ENCODE data around the gene CBFA2T3.
"Not testable (repeated sequence)": the region's sequence is repeated elsewhere in the genome, so short reads cannot be mapped to it uniquely, and the experiment has no call there.

The CBFA2T3 gene

GRCh38 chr16:88920618-88921590, 56.1 kb downstream of the CBFA2T3 start:
- DNase-seq: peak; percentile 78

- no peak for DNase-seq
Measured at GRCh38 chr16:88919936-88920335, 57.1 kb downstream of the CBFA2T3 start.

DNA sequence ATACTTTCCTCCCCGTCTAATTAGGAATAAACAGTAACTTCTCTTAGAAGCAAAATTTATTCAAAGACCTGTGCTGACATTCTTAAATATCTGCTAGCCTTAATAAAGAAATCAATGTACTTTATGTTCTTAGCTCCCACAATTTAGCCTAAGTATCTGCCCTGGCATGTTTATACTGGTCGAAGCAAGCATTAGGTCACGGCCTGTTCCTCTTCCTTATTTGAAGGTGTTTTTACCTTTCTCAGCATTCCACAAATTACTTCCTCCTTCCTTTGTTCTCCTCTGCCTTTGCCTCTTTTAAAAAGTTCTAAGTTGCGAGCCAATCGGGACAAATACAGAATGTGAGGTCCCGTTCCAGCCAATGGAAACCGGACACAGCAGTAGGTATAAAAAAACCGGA, 58.1 kb downstream of the CBFA2T3 start:
- DNase-seq: not testable (repeated sequence)

GRCh38 chr16:88917915-88918627, 58.9 kb downstream of the CBFA2T3 start:
- DNase-seq: no peak

- no peak for DNase-seq
Measured at GRCh38 chr16:88917146-88917914, 59.7 kb downstream of the CBFA2T3 start.

DNA sequence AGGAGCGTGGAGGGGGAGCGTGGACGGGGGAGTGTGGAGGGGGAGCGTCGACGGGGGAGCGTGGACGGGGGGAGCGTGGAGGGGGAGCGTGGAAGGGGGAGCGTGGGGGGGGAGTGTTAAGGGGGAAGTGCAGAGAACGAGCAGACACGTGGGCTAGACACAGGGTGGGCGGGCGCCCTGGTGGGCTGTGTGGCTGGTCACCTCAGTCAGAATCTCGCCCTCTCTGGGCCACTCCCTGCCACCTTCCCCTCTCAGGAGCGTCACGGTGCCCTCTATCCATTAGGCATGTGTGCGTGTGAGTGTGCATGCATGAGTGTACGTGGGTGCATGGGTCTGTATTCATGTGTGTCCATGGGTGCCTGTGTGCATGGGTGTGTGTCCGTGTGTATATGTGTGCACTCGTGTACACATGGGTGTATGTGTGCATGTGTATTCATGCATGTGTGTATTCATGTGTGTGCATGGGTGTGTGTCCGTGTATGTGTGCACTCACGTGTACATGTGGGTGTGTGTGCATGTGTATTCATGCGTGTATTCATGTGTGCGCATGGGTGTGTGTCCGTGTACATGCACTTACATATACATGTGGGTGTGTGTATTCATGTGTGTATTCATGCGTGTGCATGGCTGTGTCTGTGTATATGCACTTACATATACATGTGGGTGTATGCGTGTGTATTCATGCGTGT, 61.2 kb downstream of the CBFA2T3 start:
- DNase-seq: no peak

- DNase-seq: no peak
Measured at GRCh38 chr16:88914750-88915368, 62.1 kb downstream of the CBFA2T3 start.

- DNase-seq: no peak
Measured at GRCh38 chr16:88913870-88914269, 63.1 kb downstream of the CBFA2T3 start.

GRCh38 chr16:88913001-88913612, 63.9 kb downstream of the CBFA2T3 start:
- no peak for DNase-seq

DNA sequence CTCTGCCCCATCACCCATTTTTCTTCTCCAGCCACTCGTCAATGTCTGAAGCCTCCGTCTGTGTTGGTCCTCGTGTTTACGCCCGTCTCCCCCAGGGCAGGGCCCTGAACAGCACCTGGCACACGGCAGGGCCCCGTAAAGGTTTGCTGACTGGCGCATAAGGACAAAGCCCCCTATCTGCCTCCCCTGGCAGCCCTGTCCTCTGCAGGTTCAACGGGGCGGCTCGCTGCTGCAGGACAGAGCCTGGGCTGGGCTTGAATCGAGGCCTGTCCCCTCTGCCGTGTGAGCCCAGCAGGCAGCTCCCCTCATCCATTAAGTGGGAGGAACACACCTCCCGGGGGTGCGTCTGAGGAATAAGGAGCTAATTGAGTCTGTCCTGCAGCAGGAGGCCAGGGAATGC, 64.5 kb downstream of the CBFA2T3 start:
- DNase-seq: no peak

- no peak for DNase-seq
Measured at GRCh38 chr16:88911946-88912310, 65.1 kb downstream of the CBFA2T3 start.

DNA sequence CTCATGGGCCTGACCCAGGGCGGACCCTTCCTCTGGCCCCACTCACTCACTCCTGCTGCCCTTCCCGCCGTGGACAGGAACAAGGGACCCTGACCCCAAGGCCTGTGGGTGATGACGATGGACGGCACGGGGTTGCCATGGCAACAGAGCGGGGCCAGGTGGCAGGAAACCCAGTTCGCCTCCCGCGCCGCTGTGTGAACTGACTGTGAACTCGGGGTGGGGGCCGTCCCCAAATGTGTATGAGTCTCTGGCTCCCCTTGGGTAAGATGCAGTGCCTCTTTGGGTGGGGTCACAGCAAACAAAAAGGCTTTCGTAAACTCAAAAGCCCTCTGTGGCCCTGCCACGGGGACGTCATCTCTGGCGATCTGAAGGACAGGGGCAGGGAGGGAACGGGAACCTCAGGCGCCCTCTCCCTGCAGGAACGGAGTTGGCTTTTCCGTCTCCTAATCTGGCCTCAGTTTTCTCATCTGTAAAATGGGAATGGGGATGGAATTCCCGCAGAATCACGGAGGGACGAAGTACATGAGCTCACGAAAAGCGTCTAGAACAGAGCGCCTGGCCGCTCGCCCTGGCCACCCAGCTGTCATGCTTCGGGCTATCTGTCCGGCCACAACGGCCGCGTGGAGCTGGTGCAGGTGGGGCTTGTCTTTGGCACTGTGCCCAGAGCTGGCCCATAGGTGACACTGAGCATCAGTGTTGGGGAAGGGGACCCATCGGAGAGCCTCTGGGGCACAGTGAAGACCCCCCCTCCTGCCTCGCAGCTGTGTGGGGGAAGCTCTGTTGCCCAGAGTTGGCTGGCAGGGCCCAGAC, 65.7 kb downstream of the CBFA2T3 start:
- DNase-seq: no peak

- no peak for DNase-seq
Measured at GRCh38 chr16:88910284-88911135, 66.5 kb downstream of the CBFA2T3 start.

DNA sequence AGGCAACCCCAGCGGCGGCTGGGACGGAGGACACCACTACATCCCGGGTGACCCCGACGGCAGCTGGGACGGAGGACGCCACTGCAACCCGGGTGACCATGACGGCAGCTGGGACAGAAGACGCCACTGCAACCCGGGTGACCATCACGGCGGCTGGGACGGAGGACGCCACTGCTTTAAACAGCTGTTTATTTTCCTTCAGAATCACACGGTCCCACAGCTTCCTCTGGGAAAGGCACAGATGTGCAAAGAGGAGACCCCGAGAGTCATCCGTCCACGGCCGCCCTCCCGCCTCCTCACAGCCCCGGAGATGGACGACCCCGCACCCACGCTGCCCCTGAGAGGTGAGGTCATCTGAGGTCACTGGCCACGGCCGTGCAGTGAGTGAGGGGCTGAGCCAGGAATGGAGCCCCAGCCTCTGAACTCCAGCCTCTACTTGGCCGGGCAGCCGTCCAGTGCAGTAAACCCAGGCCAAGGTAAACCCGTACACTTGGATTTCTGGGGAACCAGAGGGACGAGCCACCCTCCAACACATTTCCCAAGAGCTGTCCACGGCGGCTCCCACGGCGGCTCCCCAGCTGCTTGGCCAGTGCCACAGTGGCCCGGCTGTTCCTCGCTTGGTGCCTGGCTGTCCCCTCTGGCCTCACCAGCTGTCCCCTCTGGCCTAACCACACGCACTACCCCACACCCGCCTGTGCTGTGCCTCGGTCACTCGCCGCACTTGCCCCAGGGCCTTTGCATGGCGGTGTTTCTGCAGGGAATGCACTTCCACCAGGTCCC, 67.4 kb downstream of the CBFA2T3 start:
- no peak for DNase-seq

DNA sequence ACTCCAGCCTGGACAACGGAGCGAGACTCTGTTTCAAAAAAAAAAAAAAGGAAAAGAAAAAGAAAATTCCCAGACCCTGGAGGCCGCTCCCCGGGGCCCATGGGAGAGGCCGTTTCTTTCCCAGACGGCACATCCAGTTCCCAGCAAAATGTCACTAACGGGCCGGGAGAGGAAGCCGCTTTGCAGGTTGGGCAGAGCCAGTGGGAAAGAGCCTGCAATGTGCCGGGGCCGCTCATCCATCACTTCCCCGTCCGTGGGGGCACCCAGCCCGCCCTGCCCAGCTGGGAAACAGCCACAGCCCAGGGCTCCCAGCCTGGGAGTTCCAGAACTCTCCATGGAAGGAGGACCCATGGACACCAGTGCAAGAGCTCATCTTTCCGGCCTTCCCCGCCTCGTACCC, 68.7 kb downstream of the CBFA2T3 start:
- no peak for DNase-seq

GRCh38 chr16:88907768-88908167, 69.2 kb downstream of the CBFA2T3 start:
- DNase-seq: no peak

- no peak for DNase-seq
Measured at GRCh38 chr16:88906535-88907105, 70.4 kb downstream of the CBFA2T3 start.

DNA sequence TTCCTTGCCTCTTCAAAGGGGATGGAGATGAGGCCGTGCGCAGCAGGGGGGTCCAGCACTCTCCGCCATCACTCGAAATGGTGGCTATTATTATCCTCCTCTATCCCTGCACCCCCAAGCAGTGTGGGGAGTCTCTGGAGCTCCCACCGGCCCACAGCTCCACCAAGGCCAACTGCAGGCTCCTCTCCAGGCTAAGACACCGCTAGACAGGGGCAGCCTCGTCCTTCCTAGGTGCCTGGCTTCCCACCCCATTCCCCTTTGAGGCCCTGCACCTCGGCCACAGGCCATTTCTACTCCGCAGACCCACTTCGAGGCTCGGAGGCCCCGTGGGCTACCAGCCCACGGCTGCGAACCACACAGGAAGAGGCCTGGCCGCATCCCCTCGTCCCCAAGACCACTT, 71.0 kb downstream of the CBFA2T3 start:
- DNase-seq: no peak

DNA sequence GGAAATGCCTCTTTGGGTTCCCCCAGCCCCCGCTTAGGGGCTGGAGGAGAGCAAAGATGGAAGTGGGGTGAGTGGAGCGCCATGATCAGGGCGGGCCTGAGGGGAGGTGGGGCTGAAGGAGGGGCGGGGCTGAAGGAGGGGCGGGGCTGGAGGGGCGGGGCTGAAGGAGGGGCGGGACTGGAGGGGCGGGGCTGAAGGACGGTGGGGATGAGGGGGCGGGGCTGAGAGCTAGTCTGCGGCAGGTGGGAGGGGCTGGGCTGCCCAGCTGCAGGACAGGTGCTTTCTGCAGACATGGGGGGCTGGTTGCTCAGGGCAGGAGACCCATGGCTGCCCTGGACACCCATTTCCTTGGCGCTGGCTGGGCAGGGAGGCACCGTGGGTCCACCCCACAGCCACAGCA, 71.4 kb downstream of the CBFA2T3 start:
- no peak for DNase-seq

All from suppressor macrophage treated with lipopolysaccharide for 4 hours (primary cell).